GM19351 (cell line): Measurements from ENCODE around the gene TPO.
"Not testable (repeated sequence)": the region's sequence is repeated elsewhere in the genome, so short reads cannot be mapped to it uniquely, and the experiment has no call there.

ENCODE experiments used
- ATAC-seq: cut with Tn5 transposase; IDR thresholded peaks from one replicate; pipeline ENCODE4 v1.9.1; 2021; ENCODE audit warnings: mild to moderate bottlenecking, moderate library complexity; ENCODE audit not compliant: unreplicated experiment

TPO gene

GRCh38 chr2:1571477-1572417, 158.5 kb downstream of the TPO start:
- no peak for ATAC-seq

- no peak for ATAC-seq
Measured at GRCh38 chr2:1572638-1573037, 159.4 kb downstream of the TPO start.

GRCh38 chr2:1577846-1578245, 164.6 kb downstream of the TPO start:
- no peak for ATAC-seq

GRCh38 chr2:1581257-1581964, 168.1 kb downstream of the TPO start:
- ATAC-seq = not testable (repeated sequence)

DNA sequence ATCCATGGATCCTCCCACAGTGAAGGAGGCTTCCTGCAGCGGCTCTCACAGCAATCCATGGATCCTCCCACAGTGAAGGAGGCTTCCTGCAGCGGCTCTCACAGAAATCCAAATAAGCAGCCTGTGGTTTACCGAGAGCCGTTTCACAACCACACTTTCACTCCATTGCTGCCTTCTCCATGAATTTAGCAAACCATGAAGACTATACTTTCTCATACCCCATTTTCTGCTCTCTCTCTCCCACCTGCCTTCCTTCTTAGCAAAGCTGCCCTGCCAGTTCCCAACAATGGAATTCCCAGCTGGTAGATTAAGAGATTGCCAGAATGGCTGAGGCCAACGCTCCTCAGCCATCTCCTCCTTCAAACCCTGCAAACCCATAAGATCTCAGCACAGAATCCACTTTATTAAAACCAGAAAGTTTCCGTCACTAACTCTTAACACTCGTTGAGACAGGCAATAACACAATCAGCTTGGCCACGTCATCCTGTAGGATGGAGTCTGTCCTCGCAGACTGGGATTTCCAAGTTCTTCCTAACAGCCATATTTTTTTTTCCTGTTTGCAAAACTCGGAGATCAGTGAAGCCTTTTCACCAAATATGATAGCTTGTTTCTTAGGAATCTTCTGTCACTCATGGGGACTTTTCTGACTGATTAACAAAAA, 168.8 kb downstream of the TPO start:
- no peak for ATAC-seq

- no peak for ATAC-seq
Measured at GRCh38 chr2:1582891-1583341, 169.7 kb downstream of the TPO start.

GRCh38 chr2:1584051-1584531, 170.8 kb downstream of the TPO start:
- no peak for ATAC-seq

DNA sequence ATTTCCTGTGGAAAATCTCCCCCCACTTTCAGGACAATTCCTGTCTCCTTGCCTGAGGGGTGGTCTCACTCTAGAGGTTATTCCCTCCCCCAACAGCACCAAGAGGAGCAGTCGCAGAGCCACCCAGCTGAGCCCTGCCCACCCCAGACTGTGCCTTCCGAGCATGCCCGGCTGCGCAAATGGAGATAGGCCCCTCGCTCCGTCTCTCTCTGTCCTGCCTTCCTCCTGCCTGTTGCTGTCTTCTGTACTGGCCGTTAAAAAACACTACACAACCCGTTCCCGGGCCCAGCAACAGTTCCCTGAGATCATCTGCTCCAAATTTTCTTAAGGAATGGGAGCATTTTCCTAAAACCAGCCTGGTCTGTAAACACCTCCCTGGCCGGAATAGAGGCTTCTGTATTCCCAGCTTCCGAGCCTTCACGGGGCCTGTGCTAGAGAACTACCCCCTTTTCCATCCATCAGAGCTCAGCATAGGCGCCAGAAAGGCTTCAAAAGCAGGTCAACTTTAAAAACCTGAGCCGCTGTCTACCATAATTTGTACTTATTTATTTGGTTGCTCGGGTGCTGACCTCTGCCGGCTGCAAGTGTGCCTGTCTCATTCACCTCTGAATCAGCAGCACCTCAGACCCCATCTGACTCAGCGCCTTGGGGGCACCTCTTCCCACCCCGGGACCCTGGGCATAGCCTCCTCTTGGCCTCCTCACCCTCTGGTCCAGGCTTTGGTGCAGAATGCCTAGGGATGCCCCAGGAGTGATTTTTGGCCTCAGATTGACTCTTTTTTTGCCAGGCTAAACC, 171.6 kb downstream of the TPO start:
- no peak for ATAC-seq

GRCh38 chr2:1585635-1586034, 172.4 kb downstream of the TPO start:
- no peak for ATAC-seq

GRCh38 chr2:1586251-1586922, 173.1 kb downstream of the TPO start:
- ATAC-seq = no peak

DNA sequence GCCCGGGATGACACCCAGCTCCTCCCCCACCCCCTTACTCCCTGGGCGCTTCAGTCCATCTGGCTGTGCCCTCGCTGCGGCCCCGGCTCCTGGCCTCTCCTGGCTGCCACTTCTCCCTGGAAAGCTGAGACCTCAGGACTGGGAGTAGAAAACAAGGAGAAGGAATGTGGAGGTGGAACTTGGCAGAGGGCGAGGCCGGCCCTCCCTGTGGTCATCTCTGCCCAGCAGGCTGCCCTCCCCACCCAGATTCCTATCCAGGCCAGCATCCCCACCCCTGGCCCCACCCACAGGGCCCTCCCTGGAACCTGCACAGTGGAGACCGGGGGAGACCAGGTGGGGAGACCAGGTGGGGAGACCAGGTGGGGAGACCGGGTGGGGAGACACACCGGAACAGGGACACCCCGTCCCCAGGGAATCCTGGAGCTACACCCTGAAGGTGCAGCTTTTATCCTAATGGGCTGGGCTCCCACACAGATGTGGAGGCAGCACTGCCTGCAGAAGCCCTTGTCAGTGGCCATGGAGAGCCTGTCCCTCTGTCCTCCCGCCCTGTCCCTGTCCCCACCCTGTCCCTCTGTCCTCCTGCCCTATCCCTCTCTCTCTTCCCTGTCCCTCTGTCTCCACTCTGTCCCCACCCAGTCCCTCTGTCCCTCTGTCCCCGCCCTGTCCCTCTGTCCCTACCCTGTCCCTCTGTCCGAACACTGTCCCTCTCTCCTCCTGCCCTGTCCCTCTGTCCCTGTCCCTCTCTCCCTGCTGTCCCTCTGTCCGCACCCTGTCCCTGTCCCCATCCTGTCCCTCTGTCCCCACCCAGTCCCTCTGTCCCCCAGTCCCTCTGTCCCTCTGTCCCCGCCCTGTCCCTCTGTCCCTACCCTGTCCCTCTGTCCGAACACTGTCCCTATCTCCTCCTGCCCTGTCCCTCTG, 173.9 kb downstream of the TPO start:
- no peak for ATAC-seq

DNA sequence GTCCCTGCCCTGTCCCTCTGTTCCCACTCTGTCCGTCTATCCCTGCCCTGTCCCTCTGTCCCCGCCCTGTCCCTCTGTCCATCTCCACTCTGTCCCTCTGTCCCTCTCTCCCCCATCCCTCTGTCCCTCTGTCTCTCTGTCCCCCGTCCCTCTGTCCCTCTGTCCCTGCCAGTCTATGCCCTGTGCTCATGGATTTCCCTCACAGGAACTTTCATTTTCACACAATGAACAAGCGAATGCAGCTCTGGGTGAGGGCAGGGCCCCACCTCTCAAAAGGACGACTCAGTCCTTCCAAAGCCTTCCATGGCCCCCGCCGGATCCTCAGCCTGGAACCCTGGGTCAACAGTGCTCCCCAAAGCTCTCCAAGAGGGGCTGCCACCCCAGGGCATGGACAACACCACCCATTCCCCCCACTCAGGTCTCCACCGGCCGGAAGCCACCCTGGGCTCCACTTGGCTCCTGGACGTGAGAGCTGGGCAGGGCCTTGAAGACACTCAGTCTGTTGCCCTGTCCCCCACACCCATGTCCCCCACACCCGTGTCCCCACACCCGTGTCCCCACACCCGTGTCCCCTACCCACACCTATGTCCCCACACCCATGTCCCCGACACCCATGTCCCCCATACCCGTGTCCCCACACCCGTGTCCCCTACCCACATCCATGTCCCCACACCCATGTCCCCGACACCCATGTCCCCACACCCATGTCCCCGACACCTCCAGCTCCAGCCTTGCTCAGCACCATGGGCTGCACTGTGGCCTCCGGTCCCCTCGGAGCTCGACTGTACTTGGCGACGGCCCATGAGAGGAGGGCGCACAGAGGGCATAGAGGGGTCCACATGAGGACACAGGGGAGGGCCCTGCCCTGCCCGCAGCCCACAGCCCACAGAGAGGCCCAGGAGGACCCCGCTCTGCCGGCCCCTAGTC, 175.1 kb downstream of the TPO start:
- no peak for ATAC-seq

DNA sequence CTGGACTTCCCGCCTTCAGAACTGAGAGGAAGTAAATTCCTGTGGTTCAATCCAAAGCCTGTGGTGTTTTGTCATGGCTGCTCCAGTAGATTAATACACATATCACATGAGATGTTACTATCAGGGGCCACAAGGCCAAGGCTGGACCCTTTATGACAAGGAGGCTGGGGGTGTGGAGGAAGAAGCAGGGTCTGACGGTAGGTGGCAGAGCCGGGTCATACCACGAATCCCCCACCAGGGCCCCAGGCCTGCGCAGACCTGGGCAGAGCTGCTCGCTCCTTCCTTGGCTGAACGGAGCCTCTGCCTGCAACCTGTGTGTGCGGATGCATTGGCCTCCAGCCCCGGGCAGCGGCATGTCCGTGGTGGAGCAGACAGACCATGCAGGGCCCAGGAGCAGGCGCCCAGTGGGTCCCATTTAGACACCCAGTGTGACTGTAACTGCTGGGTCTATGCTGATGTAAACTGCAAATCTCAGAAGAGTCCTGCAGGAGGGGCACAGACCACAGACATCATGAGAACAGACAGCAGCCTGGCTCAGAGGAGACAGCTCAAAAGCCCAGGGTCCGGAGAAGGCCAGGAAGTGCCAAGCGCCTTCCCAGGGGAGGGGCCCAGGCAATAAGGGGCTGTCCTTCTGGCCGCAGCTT, 175.8 kb downstream of the TPO start:
- ATAC-seq = no peak

GRCh38 chr2:1590596-1591460, 177.6 kb downstream of the TPO start:
- no peak for ATAC-seq

DNA sequence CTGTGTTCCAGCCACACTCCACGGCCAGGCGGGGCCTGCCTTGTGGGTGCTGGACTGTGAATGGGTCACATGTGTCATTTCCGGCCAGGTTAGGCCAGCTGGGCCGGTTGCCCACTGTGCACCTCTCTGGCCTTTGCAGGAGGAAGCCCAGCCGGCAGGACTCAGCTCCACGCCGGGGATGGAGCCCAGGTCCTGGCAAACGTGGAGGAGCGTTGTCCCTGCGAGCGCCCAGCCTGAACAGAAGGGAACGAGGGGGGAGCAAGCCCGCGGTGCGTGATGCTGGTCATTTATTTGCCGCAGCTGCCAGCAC, 178.2 kb downstream of the TPO start:
- no peak for ATAC-seq
